MM.1S (cell line): ENCODE results near the gene ZNF710.

Experiments used
- EZH2 ChIP-seq: fragments of 300-600 bp; sonication (generic); optimal IDR thresholded peaks from 2 replicates; pipeline ENCODE3; 2017; ENCODE audit warnings: low read depth, mild to moderate bottlenecking, antibody characterized with exemption, low read length, mixed read lengths
- EZH2phosphoT487 ChIP-seq: fragments of 300-600 bp; sonication (generic); IDR thresholded peaks from 2 replicates; pipeline ENCODE4 v1.6.1; 2018; ENCODE audit warnings: antibody characterized with exemption, low read length
- TF ChIP-seq, protein P1 (sequence below): fragments of 300-600 bp; sonication (generic); IDR thresholded peaks from 2 replicates; pipeline ENCODE4 v1.5.1; 2016; ENCODE audit warnings: antibody characterized with exemption, low read length, mixed read lengths

DNA sequence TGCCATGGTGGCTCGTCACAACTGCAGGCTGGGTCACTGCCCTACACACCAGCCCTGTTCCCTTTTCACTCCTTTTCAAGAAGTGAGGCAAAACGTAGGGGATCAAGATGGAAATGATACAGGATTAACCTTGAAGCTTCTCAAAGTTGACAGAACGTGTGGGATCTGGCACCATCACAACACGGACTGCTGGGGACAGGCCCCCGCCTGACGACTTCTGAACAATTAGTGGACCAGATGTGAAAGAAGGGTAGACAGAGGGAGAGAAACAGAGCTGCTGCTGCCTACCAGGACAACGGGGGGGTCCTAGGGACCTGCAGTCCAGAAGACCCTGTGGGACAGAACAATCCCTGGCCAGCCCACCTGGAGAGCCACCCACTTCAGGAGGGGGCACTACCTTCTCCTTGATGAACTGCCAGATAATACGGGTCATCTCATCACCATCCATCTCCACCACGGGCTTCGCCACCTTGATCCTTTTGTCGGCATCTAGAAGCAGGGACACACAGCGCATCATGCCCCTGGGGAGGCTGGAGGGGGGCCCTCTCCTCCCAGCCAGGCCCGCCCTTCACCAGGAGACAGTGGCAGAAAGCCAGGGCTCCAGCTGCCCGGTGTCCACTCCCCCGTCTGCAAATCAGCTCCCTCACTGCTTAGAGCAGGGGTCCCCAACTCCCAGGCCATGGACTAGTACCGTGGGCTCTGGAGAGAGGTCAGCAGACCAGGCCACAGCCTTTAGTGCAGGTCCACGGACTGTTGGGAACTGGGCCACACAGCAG lies 90.2 kb downstream of the ZNF710 start:
- TF ChIP-seq EZH2 (no peak), EZH2phosphoT487 (no peak)
- TF ChIP-seq, protein P1, sequence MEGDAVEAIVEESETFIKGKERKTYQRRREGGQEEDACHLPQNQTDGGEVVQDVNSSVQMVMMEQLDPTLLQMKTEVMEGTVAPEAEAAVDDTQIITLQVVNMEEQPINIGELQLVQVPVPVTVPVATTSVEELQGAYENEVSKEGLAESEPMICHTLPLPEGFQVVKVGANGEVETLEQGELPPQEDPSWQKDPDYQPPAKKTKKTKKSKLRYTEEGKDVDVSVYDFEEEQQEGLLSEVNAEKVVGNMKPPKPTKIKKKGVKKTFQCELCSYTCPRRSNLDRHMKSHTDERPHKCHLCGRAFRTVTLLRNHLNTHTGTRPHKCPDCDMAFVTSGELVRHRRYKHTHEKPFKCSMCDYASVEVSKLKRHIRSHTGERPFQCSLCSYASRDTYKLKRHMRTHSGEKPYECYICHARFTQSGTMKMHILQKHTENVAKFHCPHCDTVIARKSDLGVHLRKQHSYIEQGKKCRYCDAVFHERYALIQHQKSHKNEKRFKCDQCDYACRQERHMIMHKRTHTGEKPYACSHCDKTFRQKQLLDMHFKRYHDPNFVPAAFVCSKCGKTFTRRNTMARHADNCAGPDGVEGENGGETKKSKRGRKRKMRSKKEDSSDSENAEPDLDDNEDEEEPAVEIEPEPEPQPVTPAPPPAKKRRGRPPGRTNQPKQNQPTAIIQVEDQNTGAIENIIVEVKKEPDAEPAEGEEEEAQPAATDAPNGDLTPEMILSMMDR = no peak
